GM12874 (cell line): Measurements from ENCODE around the gene CHRNA4.

Experiments used
- CTCF ChIP-seq: IDR thresholded peaks from 2 replicates; pipeline ENCODE4 v1.5.1; 2011; ENCODE audit warnings: low read depth, mild to moderate bottlenecking, control low read depth, low read length, moderate library complexity; ENCODE audit not compliant: insufficient read depth

CHRNA4 gene

GRCh38 chr20:63374504-63374903 lies 13.4 kb upstream of the CHRNA4 start:
- no peak for TF ChIP-seq CTCF

GRCh38 chr20:63373996-63374395 lies 12.8 kb upstream of the CHRNA4 start:
- TF ChIP-seq CTCF = no peak

- TF ChIP-seq CTCF = no peak
These were observed 12.1 kb upstream of the CHRNA4 start for GRCh38 chr20:63372971-63373885.

GRCh38 chr20:63371291-63371865 lies 10.2 kb upstream of the CHRNA4 start:
- TF ChIP-seq CTCF = no peak

- no peak for TF ChIP-seq CTCF
These were observed 9.6 kb upstream of the CHRNA4 start for GRCh38 chr20:63370618-63371187.

GRCh38 chr20:63369724-63370617 lies 8.8 kb upstream of the CHRNA4 start:
- TF ChIP-seq CTCF = no peak
